T-helper 1 cell treated with Interleukin-12 subunit alpha and Interleukin-12 subunit beta and Interleukin-4 antibody, amounts not matched to agents 30 μg/mL and 1 μg/mL, for 36 hours (primary cell): Measurements from ENCODE around the gene MISP.

Experiments used
- H3K27ac Mint-ChIP-seq: one replicate; pipeline ENCODE4 v1.8.0; 2021; ENCODE audit warnings: mild to moderate bottlenecking, mixed read lengths
- H3K27me3 Mint-ChIP-seq: one replicate; pipeline ENCODE4 v1.8.0; 2021; ENCODE audit warnings: low read depth, mixed read lengths
- H3K36me3 Mint-ChIP-seq: one replicate; pipeline ENCODE4 v1.8.0; 2021; ENCODE audit warnings: low read depth, mixed read lengths
- H3K4me1 Mint-ChIP-seq: one replicate; pipeline ENCODE4 v1.8.0; 2021; ENCODE audit warnings: low read depth, mixed read lengths
- H3K4me3 Mint-ChIP-seq: one replicate; pipeline ENCODE4 v1.8.0; 2021; ENCODE audit warnings: mild to moderate bottlenecking, moderate library complexity, mixed read lengths
- H3K9me3 Mint-ChIP-seq: one replicate; pipeline ENCODE4 v1.8.0; 2021; ENCODE audit warnings: mixed read lengths

Gene MISP

GRCh38 chr19:799076-799881 lies 48.4 kb downstream of the MISP start:
- Mint-ChIP-seq H3K36me3 (peaks cover 24% of the 10 kb centered on the region), H3K9me3 (no peaks in the 10 kb centered on the region), H3K27ac (peak overlapping the region; percentile 77), H3K27me3 (peaks cover 3% of the 10 kb centered on the region), H3K4me1 (peaks cover 31% of the 10 kb centered on the region), H3K4me3 (peak overlapping the region; percentile 81)

DNA sequence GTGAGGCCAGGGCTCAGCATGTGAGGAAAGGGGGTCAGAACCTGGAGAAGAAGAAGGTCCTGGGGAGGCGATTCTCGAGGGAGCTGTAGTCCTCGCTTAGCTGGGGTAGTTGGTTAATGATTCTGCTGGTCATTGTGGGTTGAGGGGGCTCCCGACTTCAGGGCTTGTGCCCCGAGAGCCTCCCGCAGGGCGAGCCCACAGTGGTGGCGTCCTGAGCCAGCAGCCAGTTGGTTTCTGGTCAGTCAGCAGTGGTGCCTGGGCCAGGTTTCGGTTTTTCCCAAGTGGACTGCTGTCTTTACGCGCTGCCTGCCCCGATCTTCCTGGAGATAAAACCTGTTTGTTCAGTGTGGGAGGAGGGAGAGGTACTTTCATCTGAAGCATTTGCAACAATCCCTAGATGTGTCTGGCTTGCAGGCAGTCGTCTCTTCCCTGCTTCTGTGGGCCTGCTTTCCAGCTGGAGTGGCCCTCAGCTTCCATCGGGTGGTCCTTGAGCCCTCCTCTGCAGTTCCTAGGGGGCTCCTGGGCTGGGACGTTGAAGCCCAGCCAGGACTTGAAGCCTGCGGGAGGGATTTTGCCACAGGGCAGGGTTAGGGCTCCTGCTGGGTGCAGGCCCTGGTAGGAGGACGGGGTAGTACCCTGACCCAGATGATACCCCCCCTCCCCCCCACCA lies 49.6 kb downstream of the MISP start:
- Mint-ChIP-seq H3K36me3 (peaks cover 27% of the 10 kb centered on the region), H3K27ac (peak overlapping the region; percentile 65), H3K27me3 (peaks cover 3% of the 10 kb centered on the region), H3K4me3 (peak overlapping the region; percentile 81), H3K9me3 (no peaks in the 10 kb centered on the region), H3K4me1 (peaks cover 31% of the 10 kb centered on the region)

DNA sequence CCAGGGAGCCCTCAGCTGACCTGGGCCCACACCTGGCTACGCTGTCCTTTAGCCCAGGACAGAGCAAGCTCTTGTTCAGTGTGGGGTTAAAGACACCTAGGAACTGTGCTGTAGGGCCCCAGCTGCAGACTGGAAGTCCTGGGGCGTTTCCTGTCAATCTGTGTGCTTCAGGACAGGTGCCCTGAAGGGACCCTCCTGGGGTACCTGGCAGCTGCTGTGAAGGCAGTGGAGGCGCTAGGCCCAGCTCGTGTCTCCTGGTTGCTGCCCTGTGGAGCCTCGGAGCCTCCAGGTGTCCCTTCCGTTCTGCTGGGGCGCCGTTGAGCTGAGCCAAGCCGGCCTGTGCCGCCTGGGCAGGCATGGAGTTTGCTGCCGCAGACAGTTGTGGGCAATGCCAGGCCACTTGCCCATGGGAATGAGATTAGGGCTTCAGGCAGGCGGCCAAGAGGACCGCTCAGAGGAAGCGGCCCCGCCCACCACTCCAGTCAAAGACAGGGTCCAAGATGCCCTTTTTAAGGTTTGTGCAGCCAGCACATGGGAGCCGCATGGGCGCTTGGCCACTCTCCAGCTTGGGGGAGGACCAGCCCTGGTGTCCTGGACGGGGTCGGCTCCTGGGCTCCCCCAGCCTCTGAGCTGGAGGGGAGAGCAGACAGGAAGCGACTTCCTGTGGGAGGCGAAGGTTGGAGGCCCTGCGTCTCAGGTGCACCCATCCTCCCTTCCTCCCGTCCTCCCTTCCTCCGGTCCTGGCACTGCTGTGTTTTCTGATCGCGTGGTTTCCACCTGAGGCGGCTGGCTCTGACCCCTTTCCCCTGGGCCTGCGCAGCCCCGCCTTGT lies 50.3 kb downstream of the MISP start:
- H3K4me1 Mint-ChIP-seq, result peaks cover 31% of the 10 kb centered on the region
- H3K36me3 Mint-ChIP-seq, result peaks cover 27% of the 10 kb centered on the region
- H3K9me3 Mint-ChIP-seq, result no peaks in the 10 kb centered on the region
- H3K27ac Mint-ChIP-seq, result no peak overlapping the region
- H3K27me3 Mint-ChIP-seq, result peaks cover 3% of the 10 kb centered on the region
- H3K4me3 Mint-ChIP-seq, result peak overlapping the region; percentile 57

DNA sequence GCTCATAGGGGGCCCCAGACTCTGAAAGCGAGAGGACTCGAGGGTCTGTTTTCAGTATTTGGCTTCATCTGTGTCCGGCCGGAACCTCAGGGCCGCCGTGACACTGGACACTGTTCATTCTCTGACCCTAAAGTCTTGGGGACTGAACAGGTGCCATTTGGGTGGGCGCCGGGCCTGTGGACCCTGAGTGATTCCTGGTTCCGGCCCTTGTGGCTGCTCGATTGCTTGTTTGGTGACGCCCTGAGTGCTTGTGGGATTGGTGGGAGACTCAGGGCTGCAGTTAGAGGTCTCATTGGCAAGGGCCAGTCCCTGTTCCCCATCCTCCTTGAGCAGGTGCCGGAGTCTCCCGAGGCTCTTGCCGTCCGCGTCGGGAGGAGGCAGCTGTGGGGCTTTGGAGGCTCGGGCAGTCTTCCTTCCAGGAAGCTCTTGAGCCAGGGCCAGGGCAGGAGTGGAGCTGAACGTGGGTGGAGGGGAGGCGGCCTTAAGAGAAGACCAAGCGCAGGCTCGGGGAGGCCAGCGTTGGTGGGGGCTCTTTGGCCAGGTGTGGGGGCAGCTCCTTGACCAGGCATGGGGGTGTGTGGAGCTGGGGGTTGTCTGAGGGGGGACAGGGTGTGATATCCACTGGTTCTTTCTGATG lies 51.1 kb downstream of the MISP start:
- Mint-ChIP-seq H3K4me3 (no peak overlapping the region), H3K9me3 (no peaks in the 10 kb centered on the region), H3K27ac (no peak overlapping the region), H3K27me3 (peaks cover under 1% of the 10 kb centered on the region), H3K4me1 (peaks cover 28% of the 10 kb centered on the region), H3K36me3 (peaks cover 27% of the 10 kb centered on the region)

GRCh38 chr19:802498-803098 lies 51.7 kb downstream of the MISP start:
- H3K9me3 Mint-ChIP-seq, result no peaks in the 10 kb centered on the region
- peaks cover 32% of the 10 kb centered on the region for H3K36me3 Mint-ChIP-seq
- H3K4me1 Mint-ChIP-seq, result peaks cover 31% of the 10 kb centered on the region

GRCh38 chr19:803099-803561 lies 52.2 kb downstream of the MISP start:
- Mint-ChIP-seq H3K27ac (no peak overlapping the region), H3K27me3 (no peaks in the 10 kb centered on the region), H3K4me1 (peaks cover 34% of the 10 kb centered on the region), H3K4me3 (no peak overlapping the region), H3K36me3 (peaks cover 35% of the 10 kb centered on the region), H3K9me3 (no peaks in the 10 kb centered on the region)

More at GRCh38 chr19:802498-803098, 51.7 kb downstream of the MISP start:
- no peak overlapping the region for H3K4me3 Mint-ChIP-seq
- no peak overlapping the region for H3K27ac Mint-ChIP-seq
- no peaks in the 10 kb centered on the region for H3K27me3 Mint-ChIP-seq

GRCh38 chr19:803686-804418 lies 52.9 kb downstream of the MISP start:
- no peaks in the 10 kb centered on the region for H3K27me3 Mint-ChIP-seq
- H3K4me3 Mint-ChIP-seq, result no peak overlapping the region
- H3K36me3 Mint-ChIP-seq, result peaks cover 34% of the 10 kb centered on the region
- H3K9me3 Mint-ChIP-seq, result no peaks in the 10 kb centered on the region
- H3K27ac Mint-ChIP-seq, result no peak overlapping the region
- H3K4me1 Mint-ChIP-seq, result peaks cover 34% of the 10 kb centered on the region

DNA sequence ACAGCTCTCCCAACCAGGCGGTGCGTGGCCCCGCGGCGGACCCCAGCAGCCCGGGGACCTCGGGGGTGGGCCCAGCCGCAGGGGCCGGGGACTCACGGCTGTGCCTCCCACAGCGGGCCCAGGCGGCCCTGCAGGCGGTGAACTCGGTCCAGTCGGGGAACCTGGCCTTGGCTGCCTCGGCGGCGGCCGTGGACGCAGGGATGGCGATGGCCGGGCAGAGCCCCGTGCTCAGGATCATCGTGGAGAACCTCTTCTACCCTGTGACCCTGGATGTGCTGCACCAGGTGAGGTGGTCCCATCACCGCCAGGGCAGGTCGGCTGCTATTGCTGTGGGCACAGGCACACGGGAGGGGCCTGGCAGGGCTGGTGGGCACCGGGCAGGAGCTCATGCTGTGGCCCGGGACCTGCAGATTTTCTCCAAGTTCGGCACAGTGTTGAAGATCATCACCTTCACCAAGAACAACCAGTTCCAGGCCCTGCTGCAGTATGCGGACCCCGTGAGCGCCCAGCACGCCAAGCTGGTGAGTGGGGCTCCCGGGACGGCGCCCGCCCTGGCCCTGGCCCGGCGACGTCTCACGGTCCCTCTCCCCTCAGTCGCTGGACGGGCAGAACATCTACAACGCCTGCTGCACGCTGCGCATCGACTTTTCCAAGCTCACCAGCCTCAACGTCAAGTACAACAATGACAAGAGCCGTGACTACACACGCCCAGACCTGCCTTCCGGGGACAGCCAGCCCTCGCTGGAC lies 53.7 kb downstream of the MISP start:
- peaks cover 27% of the 10 kb centered on the region for H3K4me1 Mint-ChIP-seq
- no peak overlapping the region for H3K4me3 Mint-ChIP-seq
- no peaks in the 10 kb centered on the region for H3K9me3 Mint-ChIP-seq
- H3K27ac Mint-ChIP-seq, result no peak overlapping the region
- H3K27me3 Mint-ChIP-seq, result no peaks in the 10 kb centered on the region
- peaks cover 30% of the 10 kb centered on the region for H3K36me3 Mint-ChIP-seq

- no peak overlapping the region for H3K27ac Mint-ChIP-seq
- peaks cover 28% of the 10 kb centered on the region for H3K36me3 Mint-ChIP-seq
- H3K4me3 Mint-ChIP-seq, result no peak overlapping the region
- no peaks in the 10 kb centered on the region for H3K27me3 Mint-ChIP-seq
- peaks cover 21% of the 10 kb centered on the region for H3K4me1 Mint-ChIP-seq
- H3K9me3 Mint-ChIP-seq, result no peaks in the 10 kb centered on the region
Measured at GRCh38 chr19:805166-805551, 54.2 kb downstream of the MISP start.

DNA sequence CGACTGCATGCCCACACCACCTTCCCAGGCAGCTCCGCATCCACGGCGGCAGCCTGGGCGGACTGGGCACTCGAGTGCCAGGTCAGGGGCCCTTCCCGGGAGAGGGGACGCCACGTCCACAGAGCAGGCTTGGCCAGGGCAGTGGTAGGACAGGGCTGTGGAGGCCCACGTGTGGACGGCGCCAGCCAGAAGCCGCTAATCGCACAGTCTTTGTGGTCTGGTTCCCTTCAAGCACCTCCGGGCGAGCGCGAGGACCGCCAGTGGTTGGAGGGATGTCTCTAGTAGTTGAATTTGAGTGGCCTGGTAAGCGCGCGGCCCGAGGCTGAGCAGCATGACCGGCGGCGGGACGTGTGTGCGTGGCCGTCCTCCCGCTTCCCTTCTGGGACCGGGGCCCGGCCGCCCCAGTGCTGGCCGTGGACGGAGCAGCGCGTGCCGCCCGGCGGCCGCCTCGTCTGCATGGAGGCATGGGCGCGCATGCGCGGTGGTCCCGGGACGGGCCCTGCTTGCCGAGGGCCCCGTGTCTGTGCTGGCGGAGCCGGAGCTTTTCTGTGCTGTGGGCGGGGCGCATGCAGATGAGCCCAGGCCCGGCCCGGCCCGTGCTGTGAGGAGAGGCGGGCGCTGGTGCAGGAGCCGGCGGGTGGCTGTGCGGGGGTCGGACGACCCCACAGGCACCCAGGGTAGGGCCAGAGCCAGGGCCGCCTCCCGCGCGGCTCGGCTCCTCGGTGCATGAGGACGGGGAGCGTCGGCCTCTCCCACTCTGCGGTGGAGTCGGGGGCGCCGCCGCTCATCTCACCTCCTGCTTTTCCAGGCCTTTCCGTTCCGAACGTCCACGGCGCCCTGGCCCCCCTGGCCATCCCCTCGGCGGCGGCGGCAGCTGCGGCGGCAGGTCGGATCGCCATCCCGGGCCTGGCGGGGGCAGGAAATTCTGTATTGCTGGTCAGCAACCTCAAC lies 55.0 kb downstream of the MISP start:
- peaks cover 27% of the 10 kb centered on the region for H3K36me3 Mint-ChIP-seq
- no peak overlapping the region for H3K4me3 Mint-ChIP-seq
- H3K27ac Mint-ChIP-seq, result no peak overlapping the region
- H3K9me3 Mint-ChIP-seq, result no peaks in the 10 kb centered on the region
- no peaks in the 10 kb centered on the region for H3K27me3 Mint-ChIP-seq
- peaks cover 16% of the 10 kb centered on the region for H3K4me1 Mint-ChIP-seq

- Mint-ChIP-seq H3K4me1 (peaks cover 8% of the 10 kb centered on the region), H3K9me3 (no peaks in the 10 kb centered on the region), H3K27me3 (no peaks in the 10 kb centered on the region), H3K4me3 (no peak overlapping the region), H3K27ac (no peak overlapping the region), H3K36me3 (peaks cover 29% of the 10 kb centered on the region)
Measured at GRCh38 chr19:806815-807421, 56.0 kb downstream of the MISP start.
